Measurements from ENCODE around the gene PRND.

- TF ChIP-seq CTCF (conservative IDR thresholded peaks at IDR 0.05 in 1 of 2, IDR thresholded peaks at IDR 0.05 in 1 of 2; ENCODE audit: low read depth in 1 of 2, low read length in 2 of 2) (no peak), EZH2 (IDR thresholded peaks at IDR 0.05; ENCODE audit: low read length, missing control alignments) (no peak)
These were observed 48.3 kb downstream of the PRND start for GRCh38 chr20:4770026-4770425.
